Measurements from ENCODE around the gene MS4A6E.

The MS4A6E gene

DNA sequence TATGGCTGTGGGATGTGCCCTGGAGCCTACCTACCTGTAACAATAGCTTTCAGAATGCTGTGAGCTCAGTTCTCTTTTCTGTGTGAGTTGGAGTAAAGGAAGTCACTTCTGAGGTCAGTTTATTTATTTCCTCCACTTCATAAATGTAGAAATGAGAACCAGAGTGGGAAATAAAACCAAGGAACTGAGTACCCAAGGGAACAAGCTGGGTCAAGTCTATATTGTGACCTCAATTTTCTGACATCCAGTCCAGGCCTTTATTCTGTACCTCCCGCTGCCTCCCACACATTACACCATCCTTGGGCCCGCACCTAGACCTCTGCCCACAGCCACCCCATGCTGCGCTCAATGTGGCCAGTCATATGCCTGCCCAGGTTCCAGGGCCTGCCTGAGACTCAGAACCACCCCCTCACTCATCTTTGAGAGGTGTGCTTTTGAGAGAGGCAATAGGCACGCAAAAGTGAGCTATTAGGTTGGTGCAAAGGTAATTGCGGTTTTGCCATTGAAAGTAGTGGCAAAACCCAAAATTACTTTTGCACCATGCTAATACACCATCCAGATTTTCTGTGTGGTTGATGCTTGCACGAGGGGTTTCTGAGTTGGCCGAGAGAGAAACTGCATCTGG lies 9.8 kb downstream of the MS4A6E start:
- TF ChIP-seq CTCF (IDR thresholded peaks at IDR 0.05; ENCODE audit: low read length): no peak
- TF ChIP-seq EZH2phosphoT487 (IDR thresholded peaks at IDR 0.05; ENCODE audit: low read length): no peak
- no peak for TF ChIP-seq EZH2 (optimal IDR thresholded peaks at IDR 0.05; ENCODE audit: low read depth, low read length)
- Histone ChIP-seq H2AFZ (ENCODE audit: low read length) (no peak overlapping the region), H3K9ac (ENCODE audit: low read length) (no peak overlapping the region)

GRCh38 chr11:60338053-60338452 lies 11.0 kb downstream of the MS4A6E start:
- Histone ChIP-seq H3K9ac (ENCODE audit: low read length) (no peak overlapping the region), H3K27ac (ENCODE audit: low read length) (no peak overlapping the region), H2AFZ (ENCODE audit: low read length) (no peak overlapping the region), H3K9me3 (replicated peaks; ENCODE audit: insufficient read depth, low read length) (no peaks in the 10 kb centered on the region), H3F3A (ENCODE audit: insufficient read depth, low read length) (no peaks in the 10 kb centered on the region), H3K27me3 (replicated peaks; ENCODE audit: insufficient read depth, low read length) (no peaks in the 10 kb centered on the region), H3K4me1 (ENCODE audit: low read length) (no peaks in the 10 kb centered on the region), H3K4me2 (ENCODE audit: low read depth, low read length) (no peak overlapping the region), H4K20me1 (ENCODE audit: insufficient read depth, low read length) (no peaks in the 10 kb centered on the region), H3K79me2 (ENCODE audit: low read length) (no peaks in the 10 kb centered on the region), H3K9me2 (replicated peaks; ENCODE audit: insufficient read depth, low read length) (no peaks in the 10 kb centered on the region), H3K36me3 (replicated peaks; ENCODE audit: insufficient read depth, low read length) (no peaks in the 10 kb centered on the region), H3K4me3 (ENCODE audit: low read length) (no peak overlapping the region)
- no peak for DNase-seq
- TF ChIP-seq CTCF (IDR thresholded peaks at IDR 0.05; ENCODE audit: low read length) (no peak), EZH2phosphoT487 (IDR thresholded peaks at IDR 0.05; ENCODE audit: low read length) (no peak), EZH2 (optimal IDR thresholded peaks at IDR 0.05; ENCODE audit: low read depth, low read length) (no peak)

More for the DNA sequence above, 9.8 kb downstream of the MS4A6E start:
- Histone ChIP-seq H3K9me3 (replicated peaks; ENCODE audit: insufficient read depth, low read length) (no peaks in the 10 kb centered on the region), H3K9me2 (replicated peaks; ENCODE audit: insufficient read depth, low read length) (no peaks in the 10 kb centered on the region), H3K27me3 (replicated peaks; ENCODE audit: insufficient read depth, low read length) (no peaks in the 10 kb centered on the region), H3K4me1 (ENCODE audit: low read length) (no peaks in the 10 kb centered on the region), H3K27ac (ENCODE audit: low read length) (no peak overlapping the region), H3K4me3 (ENCODE audit: low read length) (no peak overlapping the region), H4K20me1 (ENCODE audit: insufficient read depth, low read length) (no peaks in the 10 kb centered on the region), H3F3A (ENCODE audit: insufficient read depth, low read length) (no peaks in the 10 kb centered on the region), H3K79me2 (ENCODE audit: low read length) (no peaks in the 10 kb centered on the region), H3K4me2 (ENCODE audit: low read depth, low read length) (no peak overlapping the region), H3K36me3 (replicated peaks; ENCODE audit: insufficient read depth, low read length) (no peaks in the 10 kb centered on the region)
- DNase-seq: no peak

GRCh38 chr11:60339356-60339755 lies 12.3 kb downstream of the MS4A6E start:
- H3K79me2 ChIP-seq (ENCODE audit: low read length): no peaks in the 10 kb centered on the region
- H3F3A ChIP-seq (ENCODE audit: insufficient read depth, low read length): no peaks in the 10 kb centered on the region
- TF ChIP-seq CTCF (IDR thresholded peaks at IDR 0.05; ENCODE audit: low read length): no peak
- no peak for TF ChIP-seq EZH2 (optimal IDR thresholded peaks at IDR 0.05; ENCODE audit: low read depth, low read length)
- no peak for TF ChIP-seq EZH2phosphoT487 (IDR thresholded peaks at IDR 0.05; ENCODE audit: low read length)
- no peaks in the 10 kb centered on the region for H3K27me3 ChIP-seq (replicated peaks; ENCODE audit: insufficient read depth, low read length)
- no peak overlapping the region for H2AFZ ChIP-seq (ENCODE audit: low read length)
- no peak overlapping the region for H3K27ac ChIP-seq (ENCODE audit: low read length)
- H3K4me1 ChIP-seq (ENCODE audit: low read length): no peaks in the 10 kb centered on the region
- no peak overlapping the region for H3K4me2 ChIP-seq (ENCODE audit: low read depth, low read length)
- H3K9ac ChIP-seq (ENCODE audit: low read length): no peak overlapping the region
- no peaks in the 10 kb centered on the region for H3K36me3 ChIP-seq (replicated peaks; ENCODE audit: insufficient read depth, low read length)
- no peaks in the 10 kb centered on the region for H4K20me1 ChIP-seq (ENCODE audit: insufficient read depth, low read length)
- H3K9me2 ChIP-seq (replicated peaks; ENCODE audit: insufficient read depth, low read length): no peaks in the 10 kb centered on the region
- no peak overlapping the region for H3K4me3 ChIP-seq (ENCODE audit: low read length)
- H3K9me3 ChIP-seq (replicated peaks; ENCODE audit: insufficient read depth, low read length): no peaks in the 10 kb centered on the region
- no peak for DNase-seq
